Measurements from ENCODE around the gene CMBL.
"Not testable (repeated sequence)": the region's sequence is repeated elsewhere in the genome, so short reads cannot be mapped to it uniquely, and the experiment has no call there.

CMBL gene

DNA sequence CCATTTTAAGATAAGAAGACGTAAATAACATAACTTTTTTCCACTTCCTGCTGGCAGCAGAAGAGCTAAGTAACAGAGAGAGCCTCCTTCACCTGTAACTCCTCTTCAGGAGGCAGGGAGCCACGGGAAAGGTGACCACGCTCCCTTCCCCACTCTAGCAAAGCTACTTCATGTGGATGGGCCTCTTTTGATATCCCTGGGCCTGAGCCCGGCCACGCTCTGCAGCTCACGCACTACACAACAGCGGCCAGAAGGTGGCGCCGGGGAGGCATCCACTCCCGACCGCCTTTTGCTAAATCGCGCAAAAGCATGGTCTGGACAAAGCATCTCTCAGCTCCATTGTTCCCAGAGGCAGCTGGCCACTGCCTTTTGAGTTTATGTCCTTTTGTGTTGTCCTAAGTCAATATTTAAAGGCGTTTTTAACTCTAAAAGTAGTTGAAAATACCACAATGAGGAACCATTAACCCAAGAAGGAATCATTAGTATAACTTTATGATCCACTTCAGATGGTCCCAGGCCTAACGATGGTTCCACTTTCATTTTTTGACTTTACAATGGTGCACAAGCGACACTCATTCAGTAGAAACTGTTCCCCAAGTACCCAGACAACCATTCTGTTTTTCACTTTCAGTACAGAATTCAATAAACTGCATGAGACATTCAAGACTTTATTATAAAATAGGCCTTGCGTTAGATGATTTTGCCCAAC, 23.6 kb downstream of the CMBL start:
- peak; percentile 86 for DNase-seq

DNA sequence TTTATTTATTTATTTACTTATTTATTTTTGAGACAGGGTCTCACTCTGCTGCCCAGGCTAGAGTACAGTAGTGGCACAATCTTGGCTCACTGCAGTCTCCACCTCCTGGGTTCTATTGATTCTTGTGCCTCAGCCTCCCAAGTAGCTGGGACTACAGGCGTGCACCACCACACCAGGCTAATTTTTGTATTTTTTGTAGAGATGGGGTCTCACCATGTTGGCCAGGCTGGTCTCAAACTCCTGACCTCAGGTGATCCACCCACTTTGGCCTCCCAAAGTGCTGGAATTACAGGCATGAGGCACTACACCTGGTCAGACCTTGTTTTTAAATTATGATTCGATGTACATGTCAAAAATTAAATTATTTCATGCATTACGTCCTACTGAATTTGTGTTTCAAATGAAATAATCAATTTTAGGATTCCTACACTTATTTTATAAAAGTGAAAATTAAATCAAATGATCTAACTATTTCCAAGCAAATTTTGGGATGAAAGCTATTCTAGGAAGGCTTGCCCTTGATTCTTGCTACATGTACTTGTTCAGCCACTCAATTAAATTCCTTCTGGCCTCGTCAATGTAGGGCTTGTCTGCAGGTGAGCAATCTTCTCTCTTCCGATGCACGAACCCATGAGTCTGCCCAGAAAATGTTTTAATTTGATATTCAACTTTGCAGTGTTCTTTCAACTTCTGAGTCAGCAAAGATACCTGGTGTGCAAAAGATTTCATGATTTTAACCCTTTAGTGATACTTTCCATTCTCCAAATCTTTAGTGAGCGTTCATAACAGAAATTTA, 27.6 kb downstream of the CMBL start:
- no peak for DNase-seq

DNA sequence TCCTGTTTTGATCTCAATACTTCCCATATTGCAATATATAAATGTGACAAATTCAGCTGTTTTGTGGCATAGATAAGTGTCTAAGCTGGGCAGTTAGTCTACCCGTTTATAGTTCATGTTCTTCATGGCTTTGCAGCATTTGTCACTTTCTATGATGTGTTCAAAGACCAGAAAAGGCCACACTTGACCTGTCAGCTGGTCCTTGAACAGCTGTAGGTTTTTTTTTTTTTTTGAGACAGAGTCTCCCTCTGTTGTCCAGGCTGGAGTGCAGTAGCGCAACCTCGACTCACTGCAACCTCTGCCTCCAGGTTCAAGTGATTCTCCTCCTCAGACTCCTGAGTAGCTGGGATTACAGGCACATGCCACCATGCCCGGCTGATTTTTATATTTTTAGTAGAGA, 28.4 kb downstream of the CMBL start:
- no peak for DNase-seq

DNA sequence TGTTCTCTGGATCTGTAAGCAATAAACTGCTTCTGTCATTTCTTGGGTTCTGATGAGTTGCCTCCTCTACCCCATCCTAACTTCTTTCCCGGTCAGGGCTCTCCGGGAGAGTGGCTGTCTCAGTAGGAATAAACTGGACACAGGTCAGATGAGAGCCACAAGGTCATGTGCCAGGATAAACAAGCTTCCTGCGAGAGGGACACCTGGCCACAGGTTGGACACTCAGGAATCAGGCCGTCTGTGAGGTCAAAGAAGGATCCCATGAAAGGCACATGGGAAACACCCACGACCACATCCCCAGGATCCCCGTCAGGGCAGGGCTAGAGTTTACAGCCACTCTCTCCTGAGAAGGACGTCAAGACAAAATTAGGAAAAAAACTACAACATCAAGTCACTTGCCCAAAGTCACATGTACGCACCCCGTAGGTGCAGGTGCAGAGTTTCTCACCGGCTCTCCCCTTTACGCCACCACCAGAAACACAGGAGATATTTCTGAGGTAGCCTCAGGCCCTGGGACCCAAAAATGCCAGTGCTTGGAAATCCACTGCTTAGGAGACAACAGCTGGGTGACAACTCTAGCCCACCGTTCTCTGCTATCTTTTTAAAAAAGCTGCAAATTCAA, 28.9 kb downstream of the CMBL start:
- DNase-seq: no peak

DNA sequence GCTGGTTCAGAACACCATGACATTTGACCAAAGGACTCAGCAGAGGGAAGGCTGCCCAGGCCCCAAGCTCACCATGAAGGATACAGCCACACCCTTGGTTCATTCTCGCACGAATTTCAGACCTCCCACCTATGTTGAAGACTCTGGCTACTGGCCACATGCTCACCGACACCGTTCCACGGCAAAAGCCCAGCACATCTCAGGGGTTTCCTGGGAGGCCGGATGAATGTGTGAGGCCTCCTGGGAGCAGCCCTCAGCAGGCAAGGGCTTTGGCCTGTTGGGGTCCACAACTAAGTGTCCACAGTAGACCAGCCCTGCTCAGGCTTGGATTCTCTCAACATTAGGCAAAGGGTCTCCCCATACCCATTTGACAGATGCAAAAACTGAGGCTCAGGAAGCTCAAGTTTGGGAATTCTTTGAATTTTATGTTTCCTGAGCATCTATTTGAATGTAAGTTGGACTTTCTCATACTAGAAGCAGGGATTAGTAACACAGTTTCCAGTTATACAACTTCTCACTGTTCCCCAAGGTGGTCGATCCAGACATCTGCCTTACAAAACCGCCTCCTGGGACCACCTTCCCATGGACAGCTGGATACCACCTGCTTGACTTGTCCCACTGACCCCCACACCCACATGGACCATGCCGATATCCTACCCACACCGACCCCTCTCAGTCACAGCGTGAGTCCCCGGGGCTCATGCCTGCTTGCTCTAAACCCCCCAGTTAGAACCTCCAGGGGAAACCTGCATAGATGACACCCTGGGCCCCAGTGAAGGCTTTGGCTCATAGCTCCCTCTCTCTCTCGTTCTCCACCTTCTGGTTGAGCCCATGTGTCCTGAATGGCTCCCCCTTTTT, 29.7 kb downstream of the CMBL start:
- DNase-seq: no peak

DNA sequence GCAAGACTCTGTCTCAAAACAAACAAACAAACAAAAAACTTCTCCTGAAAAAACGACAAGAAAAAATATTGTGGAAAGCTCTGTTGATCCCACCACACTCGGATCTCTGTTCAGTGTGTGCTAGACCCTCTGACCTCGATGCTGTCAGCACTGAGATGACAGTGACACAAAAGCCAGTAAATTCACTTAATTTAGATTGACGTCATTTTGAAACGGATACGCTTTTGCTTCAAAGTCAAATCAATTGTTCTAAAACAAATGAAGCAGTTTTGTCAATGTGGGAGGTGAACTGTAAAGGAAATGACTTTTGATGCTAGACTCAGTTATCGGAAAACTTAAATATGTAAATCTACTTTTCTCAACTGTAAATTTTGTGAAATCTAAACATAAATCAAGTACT, 31.0 kb downstream of the CMBL start:
- no peak for DNase-seq

DNA sequence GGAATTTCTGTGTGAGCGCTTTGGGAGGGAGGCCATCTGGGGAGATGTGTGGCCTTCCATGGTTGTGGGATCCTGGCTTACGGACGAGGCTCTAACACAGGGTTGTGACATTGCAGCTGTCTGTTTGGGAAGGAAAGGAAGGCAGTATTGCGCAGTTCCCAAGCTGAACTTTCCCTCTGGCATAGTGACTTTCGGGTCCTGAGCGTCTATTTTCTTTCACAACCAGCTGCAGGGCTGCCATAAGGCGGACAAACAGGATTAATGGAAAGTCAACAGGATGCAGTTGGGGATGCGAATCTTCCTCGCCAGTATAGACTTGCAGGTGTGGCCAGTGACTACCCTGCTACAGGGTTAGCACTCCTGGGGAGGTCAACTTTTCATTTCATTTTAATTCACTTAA, 31.7 kb downstream of the CMBL start:
- no peak for DNase-seq

DNA sequence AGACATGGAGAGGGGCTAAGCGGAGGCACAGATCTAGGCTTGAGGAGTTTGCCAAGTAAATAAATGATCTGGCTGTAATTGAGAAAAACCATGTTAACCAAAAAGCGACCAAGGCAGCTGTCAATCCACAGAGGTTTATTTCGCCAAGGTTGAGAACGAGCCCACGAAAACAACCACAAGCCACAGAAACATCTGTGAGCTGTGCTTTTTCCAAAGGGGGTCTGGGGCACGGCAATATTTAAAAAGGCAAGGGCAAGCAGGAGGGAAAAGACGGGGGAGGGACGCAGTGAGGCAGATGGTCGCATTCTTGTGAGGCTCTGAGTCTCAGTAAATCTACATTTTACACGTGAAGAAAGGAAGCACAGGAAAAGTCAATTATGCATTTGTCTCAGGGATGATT, 32.2 kb downstream of the CMBL start:
- no peak for DNase-seq

DNA sequence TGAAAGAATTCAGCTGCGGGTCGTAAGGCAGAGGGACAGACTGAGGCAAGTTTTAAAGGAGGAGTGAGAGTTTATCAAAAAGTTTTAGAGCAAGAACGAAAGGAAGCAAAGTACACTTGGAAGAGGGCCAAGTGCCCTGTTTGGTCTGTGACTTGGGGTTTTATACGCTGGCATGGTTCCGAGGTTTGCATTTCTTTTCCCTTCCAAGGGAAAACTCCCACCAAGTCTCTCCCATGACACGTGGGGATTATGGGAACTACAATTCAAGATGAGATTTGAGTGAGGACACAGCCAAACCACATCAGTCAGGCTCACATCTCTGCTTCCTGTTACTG, 34.9 kb downstream of the CMBL start:
- not testable (repeated sequence) for DNase-seq

DNA sequence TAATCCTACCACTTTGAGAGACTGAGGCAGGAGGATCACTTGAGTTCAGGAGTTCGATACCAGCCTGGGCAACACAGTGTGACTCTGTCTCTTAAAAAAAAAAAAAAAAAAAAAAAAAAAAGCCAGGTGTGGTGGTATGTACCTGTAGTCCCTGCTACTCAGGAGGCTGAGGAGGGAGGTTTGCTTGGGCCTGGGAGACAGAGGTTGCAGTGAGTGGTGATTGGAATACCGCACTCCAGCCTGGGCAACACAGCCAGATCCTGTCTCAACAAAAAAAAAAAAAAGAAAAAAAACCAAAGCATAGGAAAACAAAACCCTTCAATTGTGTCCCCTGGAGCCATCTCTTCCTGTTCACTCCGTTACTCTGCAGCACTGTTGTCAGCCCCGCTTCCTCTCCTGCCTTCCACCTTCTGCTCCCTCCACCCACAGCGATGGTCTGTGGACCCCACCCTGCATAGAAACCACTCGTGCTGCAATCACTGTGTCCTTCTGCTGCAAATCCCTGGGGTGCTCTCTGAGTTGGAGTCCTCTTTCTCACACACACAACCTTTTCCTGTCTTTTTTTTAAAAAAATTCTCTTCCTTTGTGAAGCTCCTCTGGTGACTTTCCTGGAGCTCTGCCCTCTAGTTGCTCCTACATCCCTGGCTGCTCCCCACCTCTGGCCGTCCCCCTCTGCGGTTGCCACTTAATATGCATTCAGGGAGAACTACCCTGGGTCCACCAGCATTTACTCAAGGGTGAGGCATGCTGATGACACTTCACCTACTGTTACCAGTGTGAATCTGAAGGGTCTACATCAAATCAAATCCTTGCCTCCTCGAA, 35.4 kb downstream of the CMBL start:
- DNase-seq: no peak

DNA sequence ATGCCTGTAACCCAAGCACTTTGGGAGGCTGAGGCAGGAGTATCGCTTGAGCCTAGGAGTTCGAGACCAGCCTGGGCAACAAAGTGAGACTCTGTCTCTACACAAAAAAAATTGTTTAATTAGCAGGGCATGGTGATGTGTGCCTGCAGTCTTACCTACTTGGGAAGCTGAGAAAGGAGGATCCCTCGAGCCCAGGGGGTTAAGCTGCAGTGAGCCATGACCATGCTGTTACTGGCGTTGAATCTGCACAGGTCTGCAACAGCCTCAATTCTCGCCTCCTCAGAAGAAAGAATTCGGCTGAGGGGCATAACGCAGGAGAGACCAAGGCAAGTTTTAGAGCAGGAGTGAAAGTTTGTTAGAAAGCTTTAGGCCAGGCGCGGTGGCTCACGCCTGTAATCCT, 39.6 kb downstream of the CMBL start:
- no peak for DNase-seq

DNA sequence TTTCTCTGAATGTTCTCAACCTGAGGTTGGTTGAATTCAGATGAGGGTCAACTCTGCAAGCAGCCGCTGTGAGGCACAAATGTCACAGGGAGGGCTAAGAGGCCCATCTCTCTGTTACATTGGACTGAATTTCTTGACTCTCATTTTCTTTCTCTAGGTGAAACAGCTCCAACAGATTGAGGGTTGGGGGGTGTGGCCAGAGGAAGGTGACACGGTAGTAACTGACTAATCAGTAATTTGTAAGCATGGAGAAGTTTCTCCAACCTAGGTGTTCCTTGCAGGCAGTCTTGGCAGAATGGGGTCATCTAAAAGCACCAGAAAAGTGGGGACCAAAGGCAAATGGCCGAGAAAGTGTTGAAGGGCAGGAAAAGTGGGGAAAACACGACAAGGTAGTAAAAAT, 40.9 kb downstream of the CMBL start:
- no peak for DNase-seq

DNA sequence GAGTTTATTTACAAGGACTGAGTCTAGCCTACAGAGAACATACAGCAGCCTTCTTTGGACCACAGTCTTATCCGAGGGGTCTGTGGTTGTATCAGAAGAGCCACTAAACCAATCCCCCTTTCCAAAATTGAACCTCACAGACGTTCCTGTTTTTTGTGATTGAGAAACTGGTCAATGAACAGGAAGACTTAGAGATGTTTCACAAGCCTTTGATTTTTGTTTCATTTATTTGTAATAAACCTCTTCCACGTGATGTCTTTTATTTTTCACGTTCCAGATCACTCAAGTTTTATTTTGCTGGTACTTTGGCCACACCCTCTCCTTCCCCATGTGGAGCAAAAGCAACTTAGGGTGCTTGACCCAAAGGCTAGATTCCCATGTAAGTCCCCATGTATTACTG, 41.6 kb downstream of the CMBL start:
- no peak for DNase-seq

DNA sequence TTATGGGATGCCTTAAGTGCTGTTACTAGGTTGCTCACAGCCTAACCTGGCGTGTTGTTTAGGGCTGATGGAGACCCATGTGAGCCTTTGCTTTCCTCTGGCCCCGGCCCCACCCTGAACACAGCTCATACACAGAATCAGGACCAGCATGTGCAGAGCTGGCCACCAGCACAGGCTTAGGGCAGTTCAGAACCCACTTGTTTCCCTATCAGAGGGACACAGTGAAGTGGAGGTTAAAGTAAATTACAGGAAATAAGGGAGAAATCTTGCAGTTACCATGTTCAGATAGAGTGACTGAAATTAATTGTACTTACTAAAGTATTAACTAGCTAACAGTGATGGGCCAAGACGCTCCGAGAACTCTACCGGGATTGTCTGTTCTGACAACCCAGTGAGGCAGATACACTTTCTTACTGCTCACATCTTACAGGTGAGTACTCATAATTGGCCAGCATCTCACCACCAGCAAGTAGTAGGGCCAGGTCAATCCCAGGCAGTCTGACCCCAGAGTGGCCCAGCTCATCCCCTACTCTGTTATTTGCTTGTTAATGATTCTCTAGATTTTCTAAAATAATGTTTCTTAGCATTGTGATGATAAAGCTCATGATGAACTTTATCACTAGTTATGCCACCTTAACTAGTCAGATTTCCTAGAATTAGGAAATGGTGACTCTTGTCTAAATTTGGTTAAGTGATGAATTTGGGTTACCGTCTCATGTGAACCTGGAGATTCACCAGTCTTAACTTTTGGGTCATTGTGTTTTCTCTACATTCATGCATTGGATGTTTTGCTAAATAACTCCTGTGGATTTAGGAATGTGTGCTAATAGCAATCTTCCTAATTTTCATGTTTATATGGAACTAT, 42.2 kb downstream of the CMBL start:
- DNase-seq: no peak

DNA sequence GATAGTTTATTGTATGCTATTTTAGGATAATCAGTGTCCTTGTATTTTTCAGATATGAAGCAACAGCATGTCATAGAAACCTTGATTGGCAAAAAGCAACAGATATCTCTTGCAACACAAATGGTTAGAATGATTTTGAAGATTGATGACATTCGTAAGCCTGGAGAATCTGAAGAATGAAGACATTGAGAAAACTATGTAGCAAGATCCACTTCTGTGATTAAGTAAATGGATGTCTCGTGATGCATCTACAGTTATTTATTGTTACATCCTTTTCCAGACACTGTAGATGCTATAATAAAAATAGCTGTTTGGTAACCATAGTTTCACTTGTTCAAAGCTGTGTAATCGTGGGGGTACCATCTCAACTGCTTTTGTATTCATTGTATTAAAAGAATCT, 43.1 kb downstream of the CMBL start:
- no peak for DNase-seq

DNA sequence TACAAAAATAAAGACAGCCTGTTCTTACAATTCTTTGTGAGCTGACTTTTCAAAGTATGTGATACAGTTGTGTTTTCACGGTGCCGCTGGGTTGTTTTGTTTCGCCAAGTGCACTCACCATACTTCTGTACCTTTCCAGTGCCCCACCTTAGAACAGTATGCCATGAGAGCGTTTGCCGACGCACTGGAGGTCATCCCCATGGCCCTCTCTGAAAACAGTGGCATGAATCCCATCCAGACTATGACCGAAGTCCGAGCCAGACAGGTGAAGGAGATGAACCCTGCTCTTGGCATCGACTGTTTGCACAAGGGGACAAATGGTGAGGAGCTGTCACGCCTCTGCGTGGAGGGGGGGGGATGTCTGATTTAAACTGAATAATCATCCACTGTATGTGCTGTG, 44.7 kb downstream of the CMBL start:
- DNase-seq: no peak

DNA sequence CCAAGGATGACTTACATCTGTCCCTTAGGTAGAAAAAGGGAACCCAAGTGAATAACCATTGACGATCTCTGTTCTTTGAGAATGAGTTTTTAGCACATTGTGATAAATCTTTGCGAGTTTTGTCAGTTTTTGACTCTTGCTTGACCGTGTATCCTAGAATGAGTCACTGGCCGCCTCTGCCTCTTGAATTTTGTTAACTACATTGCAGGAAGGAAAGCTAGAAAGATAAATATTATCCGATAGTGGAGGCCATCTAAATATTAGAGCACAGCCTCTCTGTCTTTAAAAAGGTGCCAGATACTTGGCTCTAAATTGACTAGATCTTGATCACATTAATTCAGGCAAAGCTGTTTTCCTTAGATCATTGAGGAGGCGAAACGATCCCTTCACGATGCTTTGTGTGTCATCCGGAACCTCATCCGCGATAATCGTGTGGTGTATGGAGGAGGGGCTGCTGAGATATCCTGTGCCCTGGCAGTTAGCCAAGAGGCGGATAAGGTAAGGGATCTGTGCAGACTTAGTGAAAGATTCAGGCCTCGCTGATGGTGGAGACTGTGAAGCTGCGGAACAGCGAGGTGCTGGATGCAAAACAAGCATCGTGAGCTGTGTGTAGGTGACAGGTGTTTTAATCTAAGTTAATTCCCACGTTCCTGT, 45.5 kb downstream of the CMBL start:
- DNase-seq: no peak

DNA sequence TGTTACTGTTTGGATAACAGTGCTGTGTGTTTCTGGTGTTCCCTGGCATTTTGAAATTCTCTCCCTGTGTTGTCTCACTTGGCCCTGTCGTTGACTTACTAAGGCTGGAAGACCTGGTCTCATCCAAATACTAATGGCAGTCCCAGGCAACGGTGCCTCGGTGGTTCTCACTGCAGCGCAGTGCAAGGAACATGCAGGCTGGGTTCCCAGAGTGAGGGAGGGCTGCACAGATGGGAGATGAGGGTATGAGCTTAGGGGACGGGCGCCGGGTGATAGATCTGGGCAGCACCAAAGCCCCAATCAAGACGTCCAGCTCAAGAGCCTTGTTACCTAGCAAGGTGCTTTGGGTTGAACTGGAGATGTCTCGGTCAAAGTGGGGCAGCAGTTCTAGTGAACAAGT, 46.6 kb downstream of the CMBL start:
- DNase-seq: no peak

DNA sequence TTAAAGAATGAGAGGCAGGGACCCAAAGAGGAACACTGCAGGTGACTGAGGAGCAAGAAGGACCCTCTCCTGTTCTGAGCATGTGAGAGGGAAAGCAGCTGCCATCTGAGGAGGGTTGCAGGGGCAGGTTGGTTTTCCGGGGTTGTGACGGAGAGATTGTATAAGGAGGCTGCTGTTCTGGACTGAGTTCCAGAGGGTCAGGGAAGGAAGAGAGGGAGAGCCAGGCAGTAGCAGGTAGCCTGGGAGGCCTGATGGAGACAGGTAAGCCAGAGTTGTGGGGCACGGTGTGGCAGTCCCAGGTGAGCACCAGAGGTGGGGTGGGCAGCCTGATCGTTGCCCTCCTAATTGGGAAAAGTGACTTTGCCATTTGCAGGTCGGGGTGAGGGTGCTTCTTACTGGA, 47.8 kb downstream of the CMBL start:
- no peak for DNase-seq

DNA sequence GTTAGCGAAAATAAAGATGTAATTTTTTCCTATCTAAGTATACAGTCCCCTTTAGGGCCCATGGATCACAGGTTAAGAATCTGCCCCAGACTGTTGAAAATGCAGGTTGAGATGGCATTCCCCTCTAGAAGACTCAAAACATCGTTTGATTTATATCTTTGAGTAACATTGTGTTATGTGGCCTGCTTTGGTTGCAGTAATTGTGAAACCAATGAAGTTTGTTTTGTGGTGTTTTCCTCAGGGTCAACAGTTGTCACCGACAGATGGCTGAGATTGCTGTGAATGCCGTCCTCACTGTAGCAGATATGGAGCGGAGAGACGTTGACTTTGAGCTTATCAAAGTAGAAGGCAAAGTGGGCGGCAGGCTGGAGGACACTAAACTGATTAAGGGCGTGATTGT, 49.8 kb downstream of the CMBL start:
- DNase-seq: no peak

DNA sequence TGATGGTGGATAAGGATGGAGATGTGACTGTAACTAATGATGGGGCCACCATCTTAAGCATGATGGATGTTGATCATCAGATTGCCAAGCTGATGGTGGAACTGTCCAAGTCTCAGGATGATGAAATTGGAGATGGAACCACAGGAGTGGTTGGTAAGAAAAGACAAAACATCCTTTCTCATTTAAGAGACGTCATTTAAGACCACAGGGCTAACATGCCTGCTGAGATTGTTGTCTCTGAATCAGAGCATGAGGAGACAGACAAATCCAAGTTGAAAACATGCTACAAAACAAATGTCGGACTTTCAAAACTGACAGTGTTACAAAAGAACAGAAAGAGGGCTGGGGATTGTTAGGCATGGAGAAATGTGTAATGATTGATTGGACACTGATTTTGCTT, 53.0 kb downstream of the CMBL start:
- no peak for DNase-seq

Measured in islet precursor cell (in vitro differentiated cells).